ENCODE results near the gene RAD51B.
"Not testable (repeated sequence)": the region's sequence is repeated elsewhere in the genome, so short reads cannot be mapped to it uniquely, and the experiment has no call there.

Gene RAD51B

DNA sequence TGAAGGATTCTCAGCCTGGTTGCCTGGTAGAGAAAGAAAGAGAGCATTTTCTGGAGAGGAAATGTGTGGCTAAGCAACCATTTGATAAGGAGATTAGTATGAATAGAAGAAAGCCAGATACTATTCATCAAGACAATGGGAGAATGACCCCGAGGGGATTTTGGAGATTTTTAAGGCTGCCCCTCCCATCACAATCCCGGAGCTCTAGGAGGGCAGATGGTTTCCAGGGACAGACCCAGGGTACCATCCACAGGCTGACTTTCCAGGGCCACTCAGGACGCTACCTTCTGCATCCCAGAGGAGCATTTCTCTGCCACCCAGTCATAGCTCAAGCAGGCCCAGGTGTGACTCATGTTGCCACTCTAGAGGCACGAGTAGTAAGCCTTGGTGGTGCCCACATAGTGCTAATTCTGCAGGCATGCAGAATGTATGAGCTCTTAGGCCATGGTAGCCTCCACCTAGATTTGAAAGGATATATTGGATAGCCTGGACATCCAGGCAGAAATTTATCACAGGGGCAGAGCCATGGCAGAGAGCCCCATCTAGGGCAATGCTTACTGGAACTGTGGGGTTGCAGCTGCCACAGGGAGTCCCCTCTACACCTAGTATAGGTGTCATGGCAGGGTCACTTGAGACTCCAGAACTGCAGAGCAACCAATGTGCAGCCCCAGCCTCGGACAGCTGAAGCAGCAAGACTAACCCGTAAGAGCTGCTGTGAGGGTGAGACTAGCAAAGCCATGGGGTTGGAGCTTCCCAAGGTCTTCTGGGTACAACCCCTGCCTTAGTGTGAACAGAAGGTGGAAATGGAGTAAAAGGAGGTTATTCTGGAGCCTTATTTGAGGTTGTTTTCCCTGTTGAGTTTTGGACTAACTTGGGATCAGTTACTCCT lies 607.3 kb downstream of the RAD51B start:
- no peak overlapping the region for H3K4me3 ChIP-seq (ENCODE audit: low read length)
- TF ChIP-seq ZNF274 (IDR thresholded peaks at IDR 0.05; ENCODE audit: low read depth, low read length) = no peak

DNA sequence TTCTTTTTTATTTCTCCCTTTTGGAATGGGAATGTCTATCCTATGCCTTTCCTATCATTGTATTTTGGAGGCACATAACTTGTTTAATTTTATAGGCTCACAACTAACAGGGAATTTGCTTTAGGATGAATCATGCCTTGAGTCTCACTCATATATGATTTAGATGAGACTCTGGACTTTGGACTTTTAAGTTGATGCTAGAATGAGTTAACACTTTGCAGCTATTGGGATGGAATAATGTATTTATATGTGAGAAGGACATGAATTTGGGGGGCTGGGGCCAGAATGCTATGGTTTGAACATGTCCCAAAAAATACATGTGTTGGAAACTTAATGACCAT lies 607.9 kb downstream of the RAD51B start:
- no peak overlapping the region for H3K4me3 ChIP-seq (ENCODE audit: low read length)
- no peak for TF ChIP-seq ZNF274 (IDR thresholded peaks at IDR 0.05; ENCODE audit: low read depth, low read length)

DNA sequence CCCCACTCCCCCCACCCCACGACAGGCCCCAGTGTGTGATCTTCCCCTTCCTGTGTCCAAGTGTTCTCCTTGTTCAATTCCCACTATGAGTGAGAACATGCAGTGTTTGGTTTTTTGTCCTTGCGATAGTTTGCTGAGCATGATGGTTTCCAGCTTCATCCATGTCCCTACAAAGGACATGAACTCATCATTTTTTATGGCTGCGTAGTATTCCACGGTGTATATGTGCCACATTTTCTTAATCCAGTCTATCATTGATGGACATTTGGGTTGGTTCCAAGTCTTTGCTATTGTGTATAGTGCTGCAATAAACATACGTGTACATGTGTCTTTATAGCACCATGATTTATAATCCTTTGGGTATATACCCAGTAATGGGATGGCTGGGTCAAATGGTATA lies 609.3 kb downstream of the RAD51B start:
- not testable (repeated sequence) for H3K4me3 ChIP-seq (ENCODE audit: low read length)

DNA sequence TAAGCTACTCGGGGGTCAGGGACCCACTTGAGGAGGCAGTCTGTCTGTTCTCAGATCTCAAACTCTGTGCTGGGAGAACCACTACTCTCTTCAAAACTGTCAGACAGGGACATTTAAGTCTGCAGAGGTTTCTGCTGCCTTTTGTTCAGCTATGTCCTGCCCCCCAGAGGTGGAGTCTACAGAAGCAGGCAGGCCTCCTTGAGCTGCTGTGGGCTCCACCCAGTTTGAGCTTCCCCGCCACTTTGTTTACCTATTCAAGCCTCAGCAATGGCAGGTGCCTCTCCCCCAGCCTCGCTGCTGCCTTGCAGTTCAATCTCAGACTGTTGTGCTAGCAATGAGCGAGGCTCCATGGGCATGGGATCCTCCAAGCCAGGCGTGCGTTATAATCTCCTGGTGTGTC lies 614.6 kb downstream of the RAD51B start:
- H3K4me3 ChIP-seq (ENCODE audit: low read length) = not testable (repeated sequence)

DNA sequence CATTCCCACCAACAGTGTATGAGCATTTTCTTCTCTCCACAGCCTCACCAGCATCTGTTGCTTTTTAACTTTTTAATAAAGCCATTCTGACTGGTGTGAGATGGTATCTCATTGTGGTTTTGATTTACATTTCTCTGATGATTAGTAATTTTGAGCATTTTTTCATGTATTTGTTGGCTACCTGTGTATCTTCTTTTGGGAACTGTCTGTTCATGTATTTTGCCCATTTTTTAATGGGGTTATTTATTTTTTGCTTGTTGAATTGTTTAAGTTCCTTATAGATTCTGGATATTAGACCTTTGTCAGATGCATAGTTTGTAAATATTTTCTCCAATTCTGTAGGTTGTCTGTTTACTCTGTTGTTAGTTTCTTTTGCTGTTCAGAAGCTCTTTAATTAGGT lies 616.1 kb downstream of the RAD51B start:
- not testable (repeated sequence) for H3K4me3 ChIP-seq (ENCODE audit: low read length)

DNA sequence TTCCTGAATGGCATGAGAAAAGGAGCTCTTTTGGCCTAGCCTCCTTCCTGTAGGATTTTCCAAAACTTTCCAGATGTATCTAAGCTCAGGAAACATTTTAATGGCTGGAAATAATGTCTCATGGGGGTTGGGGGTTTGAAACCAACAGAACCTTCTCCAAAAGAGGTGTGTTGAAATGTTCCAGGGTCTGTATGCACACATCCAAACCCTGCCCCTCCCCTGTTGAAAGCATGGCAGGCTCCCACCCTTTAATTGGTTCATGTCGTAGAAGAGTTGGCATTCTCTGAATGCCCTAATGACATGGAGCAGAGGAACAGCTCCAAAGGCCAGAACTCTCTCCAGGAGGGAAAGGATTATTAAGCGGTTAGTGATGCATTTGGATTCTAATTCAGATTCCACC lies 620.1 kb downstream of the RAD51B start:
- H3K4me3 ChIP-seq (ENCODE audit: low read length) = no peak overlapping the region
- no peak for TF ChIP-seq ZNF274 (IDR thresholded peaks at IDR 0.05; ENCODE audit: low read depth, low read length)

DNA sequence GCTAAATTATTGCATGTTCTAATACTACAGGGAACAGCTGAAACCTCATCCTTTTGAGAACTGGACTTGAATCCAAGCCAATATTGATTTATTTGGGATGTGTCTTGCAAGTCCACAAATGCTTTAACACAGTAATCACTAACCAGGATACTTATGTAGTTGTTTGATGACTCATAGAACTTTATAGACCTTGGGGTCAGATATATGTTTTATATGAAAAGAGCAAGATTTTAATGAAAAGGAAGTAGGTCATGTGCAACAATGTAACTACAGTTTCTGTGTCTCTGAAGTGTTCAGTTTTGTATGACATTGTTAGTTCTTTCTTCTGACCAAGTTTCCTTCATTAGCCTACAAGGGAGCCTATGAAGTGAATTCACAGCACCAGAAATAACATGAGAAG lies 621.2 kb downstream of the RAD51B start:
- TF ChIP-seq ZNF274 (IDR thresholded peaks at IDR 0.05; ENCODE audit: low read depth, low read length) = no peak
- H3K4me3 ChIP-seq (ENCODE audit: low read length) = no peak overlapping the region

DNA sequence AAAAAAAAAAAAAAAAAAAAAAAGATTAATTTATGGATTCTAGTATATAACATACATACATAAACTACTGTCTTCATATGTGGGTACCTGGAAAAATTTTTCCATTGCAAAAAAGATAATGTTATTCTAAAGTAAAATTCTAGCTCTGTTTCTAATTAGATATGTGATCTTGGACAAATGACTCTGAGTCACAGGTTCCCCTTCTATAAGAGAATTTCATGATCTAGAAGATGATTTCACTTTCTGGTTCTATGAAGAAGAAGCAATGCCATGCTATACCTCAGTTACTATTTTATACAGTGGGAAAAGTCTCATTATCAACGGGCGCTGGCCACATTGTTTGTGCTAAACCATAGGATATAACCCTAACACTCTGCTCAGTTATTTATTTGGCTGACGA lies 622.0 kb downstream of the RAD51B start:
- no peak overlapping the region for H3K4me3 ChIP-seq (ENCODE audit: low read length)
- TF ChIP-seq ZNF274 (IDR thresholded peaks at IDR 0.05; ENCODE audit: low read depth, low read length) = no peak

DNA sequence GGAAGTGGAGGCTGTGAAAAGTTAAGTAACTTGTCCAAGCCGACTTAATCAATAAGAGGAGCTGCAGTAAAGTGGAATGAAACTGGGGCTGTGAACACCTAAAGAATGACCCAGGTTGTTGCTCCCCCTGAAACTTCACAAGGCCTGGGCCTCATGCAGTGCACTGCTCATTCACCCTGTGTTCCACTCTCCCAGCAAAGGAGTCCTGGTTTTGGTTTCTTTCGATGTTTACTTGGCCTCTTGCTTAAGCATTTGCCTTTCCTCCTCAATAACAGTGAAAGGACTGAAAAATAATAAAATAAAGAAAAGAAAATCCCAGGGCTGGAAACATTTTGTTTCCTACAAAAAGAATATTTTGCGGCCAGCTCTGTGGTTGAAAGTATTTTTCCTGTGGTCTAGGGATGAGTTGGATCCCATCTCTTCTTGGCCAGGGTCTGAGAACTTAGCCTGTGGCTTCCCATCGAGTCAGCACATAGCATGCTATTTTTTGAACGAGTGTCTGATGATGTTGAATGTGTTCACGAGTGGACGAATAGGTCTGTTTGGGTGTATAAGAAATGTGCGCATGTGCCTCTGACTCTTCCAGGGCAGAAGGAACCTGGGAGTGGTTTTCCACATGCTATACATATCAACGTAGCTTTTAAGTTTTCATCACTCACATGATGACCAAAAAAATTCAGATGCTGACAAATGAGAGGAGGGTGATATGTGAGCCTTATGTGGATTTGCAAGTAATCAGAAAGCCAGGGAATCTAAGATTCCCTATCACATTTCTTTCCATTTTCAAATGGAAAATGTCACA lies 623.5 kb downstream of the RAD51B start:
- TF ChIP-seq ZNF274 (IDR thresholded peaks at IDR 0.05; ENCODE audit: low read depth, low read length) = no peak
- H3K4me3 ChIP-seq (ENCODE audit: low read length) = no peak overlapping the region

DNA sequence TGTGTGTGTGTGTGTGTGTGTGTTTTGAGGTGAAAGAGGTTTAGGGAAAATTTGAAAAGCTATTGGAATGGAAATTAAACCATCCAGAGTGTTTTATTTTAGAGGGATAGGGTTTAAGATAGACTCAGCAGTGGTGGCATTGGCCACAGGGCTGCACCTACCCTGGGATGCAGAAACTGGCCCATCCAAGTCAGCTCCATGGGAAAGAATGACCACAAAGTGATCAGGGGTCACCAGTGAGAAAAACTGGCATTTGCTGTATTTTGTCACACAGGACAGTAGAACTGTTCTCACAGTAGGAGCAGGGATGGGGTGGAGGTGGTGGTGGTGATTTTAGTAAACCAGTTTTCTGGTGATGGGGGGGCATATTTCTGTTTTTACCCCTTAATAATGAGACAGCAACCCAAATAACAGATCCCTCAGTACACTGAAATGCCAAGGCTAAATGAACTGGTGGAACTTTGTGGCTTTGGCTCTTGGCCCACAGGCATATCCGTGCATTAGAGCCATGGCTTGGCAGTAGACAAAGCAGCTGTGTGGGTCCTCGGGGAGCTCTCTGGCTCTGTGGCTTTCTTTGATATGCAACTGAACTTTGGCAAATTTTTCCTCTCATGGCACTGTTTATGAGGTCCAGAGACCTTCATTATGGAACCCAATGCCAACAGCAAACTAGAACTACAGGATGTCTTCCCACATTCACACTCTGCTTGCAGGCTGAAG lies 625.0 kb downstream of the RAD51B start:
- no peak overlapping the region for H3K4me3 ChIP-seq (ENCODE audit: low read length)
- TF ChIP-seq ZNF274 (IDR thresholded peaks at IDR 0.05; ENCODE audit: low read depth, low read length) = no peak

DNA sequence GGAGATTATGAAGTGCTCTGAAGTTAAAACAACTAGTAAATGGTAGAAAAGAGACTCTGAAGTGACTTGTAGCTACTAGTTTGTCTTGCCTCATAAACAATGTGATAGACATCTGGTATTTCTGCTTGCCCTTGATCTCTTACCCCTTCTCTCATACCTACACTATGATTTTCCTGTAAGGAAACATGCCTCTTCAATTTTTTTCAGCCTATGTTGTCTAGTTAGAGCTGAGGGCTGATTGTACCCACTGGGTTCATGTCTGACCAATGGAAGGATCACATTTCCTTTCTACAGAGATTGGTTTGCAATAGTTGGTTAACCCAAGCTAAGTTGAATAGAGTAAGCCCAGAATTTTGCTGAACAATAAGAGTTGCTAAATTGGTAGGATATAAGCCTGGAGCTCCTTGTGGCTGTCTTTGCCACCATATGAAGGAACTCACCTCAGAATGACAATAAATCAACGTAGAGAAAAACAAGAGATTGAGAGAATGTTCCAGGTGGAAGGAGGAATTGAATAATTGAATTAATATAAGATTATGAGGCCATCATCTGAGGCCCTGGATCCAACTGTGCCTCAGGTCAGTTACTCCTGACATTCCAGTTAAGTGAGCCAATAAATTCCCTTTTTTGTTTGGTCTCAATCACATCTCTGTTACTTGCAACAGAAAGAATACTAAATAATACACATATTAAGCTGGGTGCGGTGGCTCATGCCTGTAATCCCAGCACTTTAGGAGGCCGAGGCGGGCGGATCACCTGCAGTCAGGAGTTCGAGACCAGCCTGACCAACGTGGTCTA lies 626.9 kb downstream of the RAD51B start:
- H3K4me3 ChIP-seq (ENCODE audit: low read length) = no peak overlapping the region
- no peak for TF ChIP-seq ZNF274 (IDR thresholded peaks at IDR 0.05; ENCODE audit: low read depth, low read length)

DNA sequence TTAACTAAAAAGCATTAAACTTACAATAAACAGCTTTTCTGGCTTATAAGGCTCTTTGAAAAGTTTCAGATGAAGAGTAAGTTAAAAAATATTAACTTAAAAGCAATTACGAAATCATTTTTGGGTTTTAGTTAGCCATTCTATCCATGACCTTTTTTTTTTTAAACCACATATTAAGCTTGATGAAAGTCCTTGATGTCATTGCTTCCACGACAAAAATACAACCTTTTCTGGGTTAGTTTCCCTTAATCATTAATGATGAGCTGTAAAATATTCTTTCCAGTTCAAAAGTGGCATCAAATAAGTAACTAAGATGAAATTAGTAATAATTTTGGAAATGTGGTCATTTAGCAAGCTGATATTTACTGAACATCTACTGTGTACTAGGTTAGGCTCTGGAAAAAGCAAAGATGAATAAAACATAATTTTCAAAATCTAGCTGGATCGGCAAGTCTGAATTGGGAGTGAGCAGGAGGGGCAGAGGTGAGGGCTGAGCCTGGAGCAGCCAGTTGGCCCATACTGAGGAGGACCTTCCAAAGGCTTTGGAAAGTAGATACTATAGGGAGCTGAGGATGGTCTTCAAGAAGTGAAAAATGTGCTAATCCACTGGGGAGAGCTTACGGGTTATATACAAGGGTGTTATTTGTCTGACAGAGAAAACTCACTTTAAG lies 628.1 kb downstream of the RAD51B start:
- TF ChIP-seq ZNF274 (IDR thresholded peaks at IDR 0.05; ENCODE audit: low read depth, low read length) = no peak
- H3K4me3 ChIP-seq (ENCODE audit: low read length) = no peak overlapping the region

DNA sequence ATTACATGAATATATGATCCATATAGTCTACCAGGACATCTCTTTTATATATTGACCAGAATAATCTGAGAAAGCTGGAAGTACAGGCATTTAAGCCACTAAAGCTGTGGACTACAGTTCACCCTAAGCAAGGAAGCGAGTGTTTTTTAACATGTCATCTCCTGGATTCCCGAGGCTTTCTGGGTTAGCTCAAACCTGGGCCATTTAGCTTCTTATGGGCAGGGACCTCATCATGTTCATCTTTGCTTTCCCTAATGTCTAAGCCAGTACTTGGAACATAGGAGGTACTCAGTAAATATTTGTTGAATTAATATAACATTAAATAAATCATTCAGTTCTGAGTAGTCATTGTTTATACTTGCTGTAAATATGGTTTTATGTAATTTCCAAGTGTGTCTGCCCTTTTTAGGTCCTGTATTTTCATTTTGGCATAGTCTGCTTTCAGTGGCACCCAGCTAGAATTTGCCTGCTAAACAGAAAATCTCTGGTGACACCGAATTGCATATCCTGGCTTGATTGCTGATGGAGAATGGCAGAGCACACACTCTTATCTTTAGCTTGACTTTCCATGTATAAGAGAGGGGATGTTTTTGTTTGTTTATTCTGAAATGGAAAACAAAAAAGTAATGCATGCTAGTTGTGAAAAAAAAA lies 628.8 kb downstream of the RAD51B start:
- no peak overlapping the region for H3K4me3 ChIP-seq (ENCODE audit: low read length)
- no peak for TF ChIP-seq ZNF274 (IDR thresholded peaks at IDR 0.05; ENCODE audit: low read depth, low read length)
